Mesenchymal stem cell (in vitro differentiated cells and primary cell): ENCODE measurements around the gene H2AZ2.
"Not testable (repeated sequence)": the region's sequence is repeated elsewhere in the genome, so short reads cannot be mapped to it uniquely, and the experiment has no call there.

Experiments
- DNase-seq: peaks from one replicate; pipeline ENCODE4 v3.0.0-alpha.2; 2013
- H2AFZ ChIP-seq: one replicate; pipeline ENCODE4 v1.6.1; 2013; ENCODE audit warnings: low read depth, mild to moderate bottlenecking, control low read depth, inconsistent platforms, low read length, moderate library complexity
- H2AK5ac ChIP-seq: 2 replicates; pipeline ENCODE4 v1.6.1; 2013; ENCODE audit warnings: low read length, moderate library complexity, mild to moderate bottlenecking, inconsistent platforms; ENCODE audit not compliant: severe bottlenecking
- H2BK120ac ChIP-seq: one replicate; pipeline ENCODE4 v1.6.1; 2013; ENCODE audit warnings: low read depth, mild to moderate bottlenecking, inconsistent platforms, low read length, moderate library complexity
- H2BK12ac ChIP-seq, 2 experiments: one replicate each; pipeline ENCODE4 v1.6.1; 2013; ENCODE audit warnings: inconsistent platforms in 2 of 2, low read length in 2 of 2, mild to moderate bottlenecking in 2 of 2, moderate library complexity in 2 of 2, control low read depth in 1 of 2
- H2BK15ac ChIP-seq: one replicate; pipeline ENCODE4 v1.6.1; 2013; ENCODE audit warnings: mild to moderate bottlenecking, low read depth, inconsistent platforms; ENCODE audit not compliant: poor library complexity, severe bottlenecking
- H2BK5ac ChIP-seq: 2 replicates; pipeline ENCODE4 v1.6.1; 2013; ENCODE audit warnings: low read depth, mild to moderate bottlenecking, low read length, control low read depth, inconsistent platforms; ENCODE audit not compliant: poor library complexity, severe bottlenecking
- H3K14ac ChIP-seq, 2 experiments: one replicate each; pipeline ENCODE4 v1.6.1; 2013; ENCODE audit warnings: inconsistent platforms in 2 of 2, low read length in 2 of 2, control low read depth in 1 of 2, mild to moderate bottlenecking in 1 of 2, moderate library complexity in 1 of 2
- H3K18ac ChIP-seq, 2 experiments: one replicate each; pipeline ENCODE4 v1.6.1; 2013; ENCODE audit warnings: inconsistent platforms in 2 of 2, low read length in 2 of 2, control low read depth in 1 of 2, low read depth in 1 of 2, mild to moderate bottlenecking in 1 of 2
- H3K23ac ChIP-seq, 2 experiments: one replicate each; pipeline ENCODE4 v1.6.1; 2013; ENCODE audit warnings: inconsistent platforms in 2 of 2, low read length in 2 of 2, mild to moderate bottlenecking in 2 of 2, moderate library complexity in 2 of 2, control low read depth in 1 of 2
- H3K27ac ChIP-seq: 2 replicates; pipeline ENCODE4 v1.5.1; 2013; ENCODE audit warnings: mild to moderate bottlenecking, moderate library complexity, low read length, control low read depth, inconsistent platforms; ENCODE audit not compliant: poor library complexity, severe bottlenecking
- H3K27me3 ChIP-seq, 2 experiments: 2 replicates each; pipeline versions ENCODE4 v1.6.1 to v1.7.0; 2013; ENCODE audit warnings: low read length in 2 of 2, mild to moderate bottlenecking in 2 of 2, moderate library complexity in 2 of 2, control low read depth in 1 of 2, inconsistent platforms in 1 of 2; ENCODE audit not compliant: control insufficient read depth in 1 of 2, insufficient read depth in 1 of 2
- H3K36me3 ChIP-seq, 2 experiments: 2 replicates each; pipeline versions ENCODE4 v1.6.1 to v1.7.0; 2013; ENCODE audit warnings: low read length in 2 of 2, control low read depth in 1 of 2, inconsistent platforms in 1 of 2, low read depth in 1 of 2, mild to moderate bottlenecking in 1 of 2; ENCODE audit not compliant: insufficient read depth in 2 of 2, control insufficient read depth in 1 of 2
- H3K4ac ChIP-seq, 2 experiments: one replicate each; pipeline ENCODE4 v1.6.1; 2013; ENCODE audit warnings: inconsistent platforms in 2 of 2, low read length in 2 of 2, mild to moderate bottlenecking in 2 of 2, moderate library complexity in 2 of 2, control low read depth in 1 of 2, low read depth in 1 of 2
- H3K4me1 ChIP-seq: 2 replicates; pipeline ENCODE4 v1.6.1; 2013; ENCODE audit warnings: low read depth, low read length, control low read depth; ENCODE audit not compliant: control insufficient read depth, insufficient read depth
- H3K4me2 ChIP-seq: 2 replicates; pipeline ENCODE4 v1.6.1; 2013; ENCODE audit warnings: low read length, mild to moderate bottlenecking, inconsistent platforms; ENCODE audit not compliant: poor library complexity, severe bottlenecking
- H3K4me3 ChIP-seq, 2 experiments: 2 replicates each; pipeline versions ENCODE4 v1.5.1 to v1.7.0; 2013; ENCODE audit warnings: low read length in 2 of 2, mild to moderate bottlenecking in 2 of 2, control low read depth in 1 of 2, low read depth in 1 of 2; ENCODE audit not compliant: insufficient read depth in 1 of 2
- H3K79me1 ChIP-seq: replicated peaks from 2 replicates; pipeline ENCODE4 v1.6.1; 2013; ENCODE audit warnings: mild to moderate bottlenecking, control low read depth, low read length, inconsistent platforms; ENCODE audit not compliant: poor library complexity, severe bottlenecking
- H3K9ac ChIP-seq: 2 replicates; pipeline ENCODE4 v1.7.0; 2013; ENCODE audit warnings: mild to moderate bottlenecking, low read length, moderate library complexity
- H3K9me3 ChIP-seq: 2 replicates; pipeline ENCODE4 v1.7.0; 2013; ENCODE audit warnings: mild to moderate bottlenecking, low read length; ENCODE audit not compliant: control insufficient read depth
- H4K8ac ChIP-seq: one replicate; pipeline ENCODE4 v1.6.1; 2013; ENCODE audit warnings: inconsistent platforms, mild to moderate bottlenecking, low read length, moderate library complexity
- H4K91ac ChIP-seq: one replicate; pipeline ENCODE4 v1.6.1; 2013; ENCODE audit warnings: mild to moderate bottlenecking, low read length, inconsistent platforms
- WGBS: methylation state at CpG from one replicate; pipeline ENCODE4 v1.1.7; 2013; ENCODE audit warnings: mixed read lengths; 5-methylcytosine and 5-hydroxymethylcytosine counted together

The H2AZ2 gene

GRCh38 chr7:44876393-44876792, 28.5 kb upstream of the H2AZ2 start:
- no peak overlapping the region for H2AK5ac ChIP-seq
- H3K23ac ChIP-seq = no peak overlapping the region
- 100% methylated on average over 4 of the region's 4 CpGs for WGBS
- no peak overlapping the region for H4K8ac ChIP-seq
- no peak overlapping the region for H3K4me2 ChIP-seq
- no peaks in the 10 kb centered on the region for H3K27me3 ChIP-seq
- no peak overlapping the region for H2AFZ ChIP-seq
- H3K4me3 ChIP-seq = no peak overlapping the region
- no peak overlapping the region for H3K18ac ChIP-seq
- DNase-seq = no peak
- H3K27ac ChIP-seq = no peak overlapping the region
- no peak overlapping the region for H2BK5ac ChIP-seq
- H4K91ac ChIP-seq = no peak overlapping the region
- no peak overlapping the region for H2BK12ac ChIP-seq
- no peak overlapping the region for H2BK15ac ChIP-seq
- H3K4me1 ChIP-seq = no peaks in the 10 kb centered on the region
- no peaks in the 10 kb centered on the region for H3K9me3 ChIP-seq
- no peak overlapping the region for H3K4ac ChIP-seq
- H3K14ac ChIP-seq = no peak overlapping the region
- peaks cover 5% of the 10 kb centered on the region for H3K79me1 ChIP-seq
- no peak overlapping the region for H2BK120ac ChIP-seq
- peaks cover 0 to 18% of the 10 kb centered on the region in 2 experiments for H3K36me3 ChIP-seq
- no peak overlapping the region for H3K9ac ChIP-seq

GRCh38 chr7:44875241-44875640, 27.4 kb upstream of the H2AZ2 start:
- Histone ChIP-seq H2BK12ac (no peak overlapping the region), H3K4me3 (no peak overlapping the region), H3K14ac (no peak overlapping the region), H3K18ac (no peak overlapping the region), H2BK15ac (no peak overlapping the region), H4K8ac (no peak overlapping the region), H3K9me3 (no peaks in the 10 kb centered on the region), H2AK5ac (no peak overlapping the region), H2BK5ac (no peak overlapping the region), H3K79me1 (no peaks in the 10 kb centered on the region), H3K9ac (no peak overlapping the region), H2AFZ (no peak overlapping the region), H3K27me3 (no peaks in the 10 kb centered on the region), H3K4ac (no peak overlapping the region), H3K23ac (no peak overlapping the region), H4K91ac (no peak overlapping the region), H3K4me2 (no peak overlapping the region), H2BK120ac (no peak overlapping the region), H3K27ac (no peak overlapping the region), H3K4me1 (no peaks in the 10 kb centered on the region), H3K36me3 (peaks cover 0 to 13% of the 10 kb centered on the region in 2 experiments)
- no peak for DNase-seq
- 95% methylated on average over 9 of the region's 11 CpGs for WGBS

- Histone ChIP-seq H4K8ac (no peak overlapping the region), H4K91ac (no peak overlapping the region), H2BK15ac (no peak overlapping the region), H3K36me3 (peaks cover 0 to 1% of the 10 kb centered on the region in 2 experiments), H2AK5ac (no peak overlapping the region), H3K27me3 (no peaks in the 10 kb centered on the region), H3K4me3 (no peak overlapping the region), H3K9ac (no peak overlapping the region), H2AFZ (no peak overlapping the region), H3K23ac (no peak overlapping the region), H3K4me1 (peaks cover 1% of the 10 kb centered on the region), H3K14ac (no peak overlapping the region), H2BK120ac (no peak overlapping the region), H3K4me2 (no peak overlapping the region), H3K18ac (no peak overlapping the region), H3K9me3 (no peaks in the 10 kb centered on the region), H2BK12ac (no peak overlapping the region), H3K27ac (no peak overlapping the region), H3K79me1 (no peaks in the 10 kb centered on the region), H2BK5ac (no peak overlapping the region), H3K4ac (no peak overlapping the region)
- WGBS = 100% methylated on average over 1 of the region's 1 CpG
- no peak for DNase-seq
Observed at GRCh38 chr7:44872787-44873186, 24.9 kb upstream of the H2AZ2 start.

GRCh38 chr7:44871918-44872317, 24.0 kb upstream of the H2AZ2 start:
- H2BK5ac ChIP-seq, H2AFZ ChIP-seq, H2BK120ac ChIP-seq, H3K18ac ChIP-seq, H4K91ac ChIP-seq, H2AK5ac ChIP-seq, H3K27me3 ChIP-seq, H2BK12ac ChIP-seq, H3K9ac ChIP-seq, H3K14ac ChIP-seq, H3K27ac ChIP-seq, H3K79me1 ChIP-seq, H3K36me3 ChIP-seq, H4K8ac ChIP-seq, H3K4me2 ChIP-seq, H3K9me3 ChIP-seq, H3K4me1 ChIP-seq, H3K4me3 ChIP-seq, H3K23ac ChIP-seq, H3K4ac ChIP-seq, H2BK15ac ChIP-seq, DNase-seq: not testable (repeated sequence)
- WGBS = 96% methylated on average over 20 of the region's 23 CpGs
